Fibroblast of lung (primary cell): ENCODE data around the gene KRTAP19-3.

Source experiments
- CTCF ChIP-seq, 2 donors: IDR thresholded peaks in 1 of 2; conservative IDR thresholded peaks in 1 of 2; 1 replicate in 1 of 2; 2 replicates in 1 of 2; pipeline ENCODE4 v1.5.1; 2011 to 2012; ENCODE audit warnings: low read length in 2 of 2, control low read depth in 1 of 2, inconsistent platforms in 1 of 2, low read depth in 1 of 2, mild to moderate bottlenecking in 1 of 2
- EZH2 ChIP-seq: IDR thresholded peaks from 2 replicates; pipeline ENCODE4 v1.5.1; 2012; ENCODE audit warnings: low read length, control low read depth, mild to moderate bottlenecking; ENCODE audit errors: missing control alignments

DNA sequence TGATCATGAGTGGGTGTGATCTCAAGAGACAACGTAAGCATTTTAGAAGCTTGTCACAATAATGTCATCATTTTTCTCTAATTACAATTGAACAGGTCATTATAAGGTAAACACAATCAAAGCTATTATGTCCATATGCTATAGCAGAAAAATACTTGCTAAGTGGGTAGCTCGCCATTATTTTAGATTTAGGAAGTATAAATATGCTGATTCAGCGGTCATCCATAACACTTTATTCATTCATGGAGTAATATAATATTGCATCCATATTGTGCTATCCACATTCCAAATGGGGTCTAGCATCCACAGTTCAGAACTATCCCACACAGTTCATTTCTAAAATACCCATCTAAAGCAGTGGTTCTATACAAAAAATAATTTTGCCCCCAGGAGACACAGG is 43.3 kb downstream of the KRTAP19-3 start:
- TF ChIP-seq CTCF (conservative IDR thresholded peaks at IDR 0.05 in 1 of 2, IDR thresholded peaks at IDR 0.05 in 1 of 2; ENCODE audit: low read depth in 1 of 2, low read length in 2 of 2) (no peak), EZH2 (no peak)
